GM12891 (cell line): ENCODE measurements around the gene TAF11L7.
"Not testable (repeated sequence)": the region's sequence is repeated elsewhere in the genome, so short reads cannot be mapped to it uniquely, and the experiment has no call there.

Experiments
- POLR2A ChIP-seq: IDR thresholded peaks from 2 replicates; pipeline ENCODE4 v1.6.1; 2011; ENCODE audit warnings: low read depth, low read length, control low read depth
- POLR2AphosphoS5 ChIP-seq: IDR thresholded peaks from 2 replicates; pipeline ENCODE4 v1.6.1; 2011; ENCODE audit warnings: low read depth, low read length, control low read depth

DNA sequence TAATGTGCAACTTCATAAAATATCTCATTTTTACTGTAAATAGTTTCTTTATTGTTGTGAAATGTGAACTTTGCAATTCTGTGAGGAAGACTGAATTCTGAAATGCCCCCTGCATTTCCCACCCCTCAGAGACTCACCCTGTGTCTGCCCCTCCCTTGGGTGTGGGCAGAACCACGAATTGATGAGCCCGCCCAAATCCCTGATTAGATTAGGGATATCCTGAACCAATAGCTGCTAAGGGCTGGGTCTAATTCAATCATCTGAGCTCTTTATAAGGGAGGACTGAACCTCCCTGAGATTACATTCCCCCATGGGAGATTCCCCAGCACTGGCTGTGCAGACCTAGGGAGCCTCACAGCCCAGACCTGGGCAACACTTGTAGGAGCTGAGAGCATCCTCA lies 24.5 kb upstream of the TAF11L7 start, which contains the start of gene TAF11L12:
- TF ChIP-seq POLR2A, POLR2AphosphoS5: not testable (repeated sequence)
